Measurements from ENCODE around the gene IL20RA.

IL20RA gene

GRCh38 chr6:137036566-137037300, 8.0 kb downstream of the IL20RA start:
- Histone ChIP-seq H3K4me1 (ENCODE audit: control insufficient read depth, insufficient read depth, low read length) (no peaks in the 10 kb centered on the region), H3K27ac (ENCODE audit: low read depth, low read length) (no peak overlapping the region), H3K27me3 (ENCODE audit: control insufficient read depth, insufficient read depth, low read length) (no peaks in the 10 kb centered on the region), H3K9ac (ENCODE audit: low read length) (no peak overlapping the region), H3K4me3 (ENCODE audit: low read length) (peak overlapping the region; percentile 10), H3K36me3 (ENCODE audit: control insufficient read depth, insufficient read depth, low read length) (no peaks in the 10 kb centered on the region)

- no peak overlapping the region for H3K4me3 ChIP-seq (ENCODE audit: low read length)
- no peaks in the 10 kb centered on the region for H3K27me3 ChIP-seq (ENCODE audit: control insufficient read depth, insufficient read depth, low read length)
- H3K9ac ChIP-seq (ENCODE audit: low read length) = no peak overlapping the region
- no peak overlapping the region for H3K27ac ChIP-seq (ENCODE audit: low read depth, low read length)
- H3K36me3 ChIP-seq (ENCODE audit: control insufficient read depth, insufficient read depth, low read length) = no peaks in the 10 kb centered on the region
- H3K4me1 ChIP-seq (ENCODE audit: control insufficient read depth, insufficient read depth, low read length) = no peaks in the 10 kb centered on the region
Observed at GRCh38 chr6:137033828-137034227, 10.9 kb downstream of the IL20RA start.

GRCh38 chr6:137031122-137031521, 13.6 kb downstream of the IL20RA start:
- H3K36me3 ChIP-seq (ENCODE audit: control insufficient read depth, insufficient read depth, low read length) = no peaks in the 10 kb centered on the region
- H3K4me3 ChIP-seq (ENCODE audit: low read length) = no peak overlapping the region
- no peak overlapping the region for H3K27ac ChIP-seq (ENCODE audit: low read depth, low read length)
- H3K9ac ChIP-seq (ENCODE audit: low read length) = no peak overlapping the region
- no peaks in the 10 kb centered on the region for H3K27me3 ChIP-seq (ENCODE audit: control insufficient read depth, insufficient read depth, low read length)
- H3K4me1 ChIP-seq (ENCODE audit: control insufficient read depth, insufficient read depth, low read length) = no peaks in the 10 kb centered on the region

- Histone ChIP-seq H3K4me3 (ENCODE audit: low read length) (no peak overlapping the region), H3K27ac (ENCODE audit: low read depth, low read length) (no peak overlapping the region), H3K27me3 (ENCODE audit: control insufficient read depth, insufficient read depth, low read length) (no peaks in the 10 kb centered on the region), H3K4me1 (ENCODE audit: control insufficient read depth, insufficient read depth, low read length) (no peaks in the 10 kb centered on the region), H3K9ac (ENCODE audit: low read length) (no peak overlapping the region), H3K36me3 (ENCODE audit: control insufficient read depth, insufficient read depth, low read length) (no peaks in the 10 kb centered on the region)
Observed at GRCh38 chr6:137028912-137029311, 15.9 kb downstream of the IL20RA start.

- no peaks in the 10 kb centered on the region for H3K4me1 ChIP-seq (ENCODE audit: control insufficient read depth, insufficient read depth, low read length)
- no peaks in the 10 kb centered on the region for H3K36me3 ChIP-seq (ENCODE audit: control insufficient read depth, insufficient read depth, low read length)
- no peaks in the 10 kb centered on the region for H3K27me3 ChIP-seq (ENCODE audit: control insufficient read depth, insufficient read depth, low read length)
- H3K4me3 ChIP-seq (ENCODE audit: low read length) = no peak overlapping the region
- no peak overlapping the region for H3K9ac ChIP-seq (ENCODE audit: low read length)
- H3K27ac ChIP-seq (ENCODE audit: low read depth, low read length) = no peak overlapping the region
Observed at GRCh38 chr6:137025786-137026730, 18.7 kb downstream of the IL20RA start.

GRCh38 chr6:137024237-137024990, 20.4 kb downstream of the IL20RA start:
- H3K4me1 ChIP-seq (ENCODE audit: control insufficient read depth, insufficient read depth, low read length) = no peaks in the 10 kb centered on the region
- no peak overlapping the region for H3K4me3 ChIP-seq (ENCODE audit: low read length)
- no peak overlapping the region for H3K27ac ChIP-seq (ENCODE audit: low read depth, low read length)
- no peak overlapping the region for H3K9ac ChIP-seq (ENCODE audit: low read length)
- no peaks in the 10 kb centered on the region for H3K36me3 ChIP-seq (ENCODE audit: control insufficient read depth, insufficient read depth, low read length)
- no peaks in the 10 kb centered on the region for H3K27me3 ChIP-seq (ENCODE audit: control insufficient read depth, insufficient read depth, low read length)

- Histone ChIP-seq H3K4me3 (ENCODE audit: low read length) (no peak overlapping the region), H3K27me3 (ENCODE audit: control insufficient read depth, insufficient read depth, low read length) (no peaks in the 10 kb centered on the region), H3K36me3 (ENCODE audit: control insufficient read depth, insufficient read depth, low read length) (no peaks in the 10 kb centered on the region), H3K27ac (ENCODE audit: low read depth, low read length) (no peak overlapping the region), H3K4me1 (ENCODE audit: control insufficient read depth, insufficient read depth, low read length) (peaks cover 9% of the 10 kb centered on the region), H3K9ac (ENCODE audit: low read length) (no peak overlapping the region)
Observed at GRCh38 chr6:137020776-137021175, 24.0 kb downstream of the IL20RA start.

GRCh38 chr6:137019476-137020272, 25.1 kb downstream of the IL20RA start:
- Histone ChIP-seq H3K27me3 (ENCODE audit: control insufficient read depth, insufficient read depth, low read length) (no peaks in the 10 kb centered on the region), H3K4me1 (ENCODE audit: control insufficient read depth, insufficient read depth, low read length) (peaks cover 9% of the 10 kb centered on the region), H3K27ac (ENCODE audit: low read depth, low read length) (no peak overlapping the region), H3K36me3 (ENCODE audit: control insufficient read depth, insufficient read depth, low read length) (no peaks in the 10 kb centered on the region), H3K4me3 (ENCODE audit: low read length) (no peak overlapping the region), H3K9ac (ENCODE audit: low read length) (no peak overlapping the region)

- Histone ChIP-seq H3K27ac (ENCODE audit: low read depth, low read length) (no peak overlapping the region), H3K4me3 (ENCODE audit: low read length) (no peak overlapping the region)
Observed at GRCh38 chr6:137017081-137017480, 27.7 kb downstream of the IL20RA start.

GRCh38 chr6:137016356-137016755, 28.4 kb downstream of the IL20RA start:
- Histone ChIP-seq H3K4me3 (ENCODE audit: low read length) (no peak overlapping the region), H3K36me3 (ENCODE audit: control insufficient read depth, insufficient read depth, low read length) (no peaks in the 10 kb centered on the region), H3K27ac (ENCODE audit: low read depth, low read length) (no peak overlapping the region), H3K9ac (ENCODE audit: low read length) (no peak overlapping the region), H3K27me3 (ENCODE audit: control insufficient read depth, insufficient read depth, low read length) (no peaks in the 10 kb centered on the region), H3K4me1 (ENCODE audit: control insufficient read depth, insufficient read depth, low read length) (peaks cover 9% of the 10 kb centered on the region)

More at GRCh38 chr6:137017081-137017480, 27.7 kb downstream of the IL20RA start:
- Histone ChIP-seq H3K9ac (ENCODE audit: low read length) (no peak overlapping the region), H3K36me3 (ENCODE audit: control insufficient read depth, insufficient read depth, low read length) (no peaks in the 10 kb centered on the region), H3K4me1 (ENCODE audit: control insufficient read depth, insufficient read depth, low read length) (peaks cover 9% of the 10 kb centered on the region), H3K27me3 (ENCODE audit: control insufficient read depth, insufficient read depth, low read length) (no peaks in the 10 kb centered on the region)

- Histone ChIP-seq H3K27ac (ENCODE audit: low read depth, low read length) (no peak overlapping the region), H3K9ac (ENCODE audit: low read length) (no peak overlapping the region), H3K4me1 (ENCODE audit: control insufficient read depth, insufficient read depth, low read length) (peaks cover 9% of the 10 kb centered on the region), H3K27me3 (ENCODE audit: control insufficient read depth, insufficient read depth, low read length) (no peaks in the 10 kb centered on the region), H3K4me3 (ENCODE audit: low read length) (no peak overlapping the region), H3K36me3 (ENCODE audit: control insufficient read depth, insufficient read depth, low read length) (no peaks in the 10 kb centered on the region)
Observed at GRCh38 chr6:137015943-137016342, 28.8 kb downstream of the IL20RA start.
